ENCODE results near the gene CEP85L.

CEP85L gene

GRCh38 chr6:118504611-118505010, 146.8 kb downstream of the CEP85L start:
- H3K4me3 ChIP-seq (ENCODE audit: insufficient read depth, low read length, poor library complexity, severe bottlenecking), result no peak overlapping the region
- no peaks in the 10 kb centered on the region for H3K9me3 ChIP-seq (ENCODE audit: insufficient read depth, low read length)
- H3K9ac ChIP-seq (ENCODE audit: low read length), result no peak overlapping the region
- H3K27me3 ChIP-seq (ENCODE audit: low read length), result no peaks in the 10 kb centered on the region
- no peak overlapping the region for H2AFZ ChIP-seq (ENCODE audit: low read depth, low read length, severe bottlenecking)
- H3K9me2 ChIP-seq (replicated peaks; ENCODE audit: insufficient read depth, low read length), result no peaks in the 10 kb centered on the region
- H3K4me2 ChIP-seq (ENCODE audit: low read depth, low read length, poor library complexity, severe bottlenecking), result no peak overlapping the region
- no peaks in the 10 kb centered on the region for H3K79me2 ChIP-seq (ENCODE audit: insufficient read depth, low read length)
- no peaks in the 10 kb centered on the region for H3F3A ChIP-seq (ENCODE audit: insufficient read depth)
- no peaks in the 10 kb centered on the region for H4K20me1 ChIP-seq (ENCODE audit: low read depth, low read length)
- H3K36me3 ChIP-seq (ENCODE audit: low read length), result no peaks in the 10 kb centered on the region
- no peak overlapping the region for H3K27ac ChIP-seq (ENCODE audit: low read depth, low read length)
- no peak for TF ChIP-seq EZH2phosphoT487 (conservative IDR thresholded peaks at IDR 0.05; ENCODE audit: low read length)
- TF ChIP-seq, protein P1, sequence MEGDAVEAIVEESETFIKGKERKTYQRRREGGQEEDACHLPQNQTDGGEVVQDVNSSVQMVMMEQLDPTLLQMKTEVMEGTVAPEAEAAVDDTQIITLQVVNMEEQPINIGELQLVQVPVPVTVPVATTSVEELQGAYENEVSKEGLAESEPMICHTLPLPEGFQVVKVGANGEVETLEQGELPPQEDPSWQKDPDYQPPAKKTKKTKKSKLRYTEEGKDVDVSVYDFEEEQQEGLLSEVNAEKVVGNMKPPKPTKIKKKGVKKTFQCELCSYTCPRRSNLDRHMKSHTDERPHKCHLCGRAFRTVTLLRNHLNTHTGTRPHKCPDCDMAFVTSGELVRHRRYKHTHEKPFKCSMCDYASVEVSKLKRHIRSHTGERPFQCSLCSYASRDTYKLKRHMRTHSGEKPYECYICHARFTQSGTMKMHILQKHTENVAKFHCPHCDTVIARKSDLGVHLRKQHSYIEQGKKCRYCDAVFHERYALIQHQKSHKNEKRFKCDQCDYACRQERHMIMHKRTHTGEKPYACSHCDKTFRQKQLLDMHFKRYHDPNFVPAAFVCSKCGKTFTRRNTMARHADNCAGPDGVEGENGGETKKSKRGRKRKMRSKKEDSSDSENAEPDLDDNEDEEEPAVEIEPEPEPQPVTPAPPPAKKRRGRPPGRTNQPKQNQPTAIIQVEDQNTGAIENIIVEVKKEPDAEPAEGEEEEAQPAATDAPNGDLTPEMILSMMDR (IDR thresholded peaks at IDR 0.05; ENCODE audit: insufficient read depth, low read length, poor library complexity, severe bottlenecking), result no peak

GRCh38 chr6:118502169-118502568, 149.2 kb downstream of the CEP85L start:
- Histone ChIP-seq H3K27ac (ENCODE audit: low read depth, low read length) (no peak overlapping the region), H2AFZ (ENCODE audit: low read depth, low read length, severe bottlenecking) (no peak overlapping the region), H3K4me2 (ENCODE audit: low read depth, low read length, poor library complexity, severe bottlenecking) (no peak overlapping the region), H3K36me3 (ENCODE audit: low read length) (no peaks in the 10 kb centered on the region), H3K4me3 (ENCODE audit: insufficient read depth, low read length, poor library complexity, severe bottlenecking) (no peak overlapping the region), H3F3A (ENCODE audit: insufficient read depth) (no peaks in the 10 kb centered on the region), H3K9me2 (replicated peaks; ENCODE audit: insufficient read depth, low read length) (no peaks in the 10 kb centered on the region), H4K20me1 (ENCODE audit: low read depth, low read length) (no peaks in the 10 kb centered on the region), H3K27me3 (ENCODE audit: low read length) (no peaks in the 10 kb centered on the region), H3K79me2 (ENCODE audit: insufficient read depth, low read length) (no peaks in the 10 kb centered on the region), H3K9me3 (ENCODE audit: insufficient read depth, low read length) (no peaks in the 10 kb centered on the region), H3K9ac (ENCODE audit: low read length) (no peak overlapping the region)
- TF ChIP-seq EZH2phosphoT487 (conservative IDR thresholded peaks at IDR 0.05; ENCODE audit: low read length), result no peak
- TF ChIP-seq, protein P1 (IDR thresholded peaks at IDR 0.05; ENCODE audit: insufficient read depth, low read length, poor library complexity, severe bottlenecking), result no peak

GRCh38 chr6:118501765-118502164, 149.6 kb downstream of the CEP85L start:
- Histone ChIP-seq H4K20me1 (ENCODE audit: low read depth, low read length) (no peaks in the 10 kb centered on the region), H3K79me2 (ENCODE audit: insufficient read depth, low read length) (no peaks in the 10 kb centered on the region), H3F3A (ENCODE audit: insufficient read depth) (no peaks in the 10 kb centered on the region), H3K9me3 (ENCODE audit: insufficient read depth, low read length) (no peaks in the 10 kb centered on the region), H3K9me2 (replicated peaks; ENCODE audit: insufficient read depth, low read length) (no peaks in the 10 kb centered on the region), H3K4me2 (ENCODE audit: low read depth, low read length, poor library complexity, severe bottlenecking) (no peak overlapping the region), H3K4me3 (ENCODE audit: insufficient read depth, low read length, poor library complexity, severe bottlenecking) (no peak overlapping the region), H3K9ac (ENCODE audit: low read length) (no peak overlapping the region), H3K36me3 (ENCODE audit: low read length) (no peaks in the 10 kb centered on the region), H2AFZ (ENCODE audit: low read depth, low read length, severe bottlenecking) (no peak overlapping the region), H3K27me3 (ENCODE audit: low read length) (no peaks in the 10 kb centered on the region), H3K27ac (ENCODE audit: low read depth, low read length) (no peak overlapping the region)
- TF ChIP-seq, protein P1 (IDR thresholded peaks at IDR 0.05; ENCODE audit: insufficient read depth, low read length, poor library complexity, severe bottlenecking), result no peak
- no peak for TF ChIP-seq EZH2phosphoT487 (conservative IDR thresholded peaks at IDR 0.05; ENCODE audit: low read length)
